ENCODE data around the gene ATAD3C.
A peak's percentile ranks its signal among the peaks of the same experiment; 100 is the strongest.
"Not testable (repeated sequence)": the region's sequence is repeated elsewhere in the genome, so short reads cannot be mapped to it uniquely, and the experiment has no call there.

The ATAD3C gene

GRCh38 chr1:1479547-1480487 is 30.3 kb downstream of the ATAD3C start:
- no peak for DNase-seq

GRCh38 chr1:1480488-1480867 is 31.0 kb downstream of the ATAD3C start:
- DNase-seq, result not testable (repeated sequence)

GRCh38 chr1:1481811-1482210 is 32.3 kb downstream of the ATAD3C start:
- not testable (repeated sequence) for DNase-seq

GRCh38 chr1:1482856-1483255 is 33.4 kb downstream of the ATAD3C start:
- peak; percentile 17 to 49 (median 26) for DNase-seq

GRCh38 chr1:1483714-1484113 is 34.2 kb downstream of the ATAD3C start:
- DNase-seq, result no peak

GRCh38 chr1:1484976-1485750 is 35.7 kb downstream of the ATAD3C start:
- not testable (repeated sequence) for DNase-seq

- not testable (repeated sequence) for DNase-seq
These were observed 36.3 kb downstream of the ATAD3C start for GRCh38 chr1:1485755-1486317.

- no peak for DNase-seq
These were observed 38.2 kb downstream of the ATAD3C start for GRCh38 chr1:1487701-1488100.

- DNase-seq, result no peak
These were observed 39.7 kb downstream of the ATAD3C start for GRCh38 chr1:1489231-1489630.

- no peak for DNase-seq
These were observed 40.4 kb downstream of the ATAD3C start for GRCh38 chr1:1489861-1490260.

GRCh38 chr1:1490633-1491230 is 41.2 kb downstream of the ATAD3C start:
- DNase-seq, result no peak

GRCh38 chr1:1491601-1492000 is 42.1 kb downstream of the ATAD3C start:
- no peak for DNase-seq

- not testable (repeated sequence) for DNase-seq
These were observed 44.8 kb downstream of the ATAD3C start for GRCh38 chr1:1494311-1494710.

GRCh38 chr1:1495461-1495975 is 46.0 kb downstream of the ATAD3C start:
- DNase-seq, result not testable (repeated sequence)

GRCh38 chr1:1504777-1505365 is 55.4 kb downstream of the ATAD3C start:
- peak; percentile 51 to 71 (median 58) for DNase-seq

GRCh38 chr1:1505366-1505798 is 55.9 kb downstream of the ATAD3C start:
- DNase-seq, result peak; percentile 45 to 54 (median 50)

GRCh38 chr1:1505801-1506200 is 56.3 kb downstream of the ATAD3C start:
- not testable (repeated sequence) for DNase-seq

GRCh38 chr1:1507305-1507704 is 57.8 kb downstream of the ATAD3C start:
- DNase-seq, result no peak

GRCh38 chr1:1508775-1509464 is 59.4 kb downstream of the ATAD3C start:
- DNase-seq, result not testable (repeated sequence)

- DNase-seq, result not testable (repeated sequence)
These were observed 60.0 kb downstream of the ATAD3C start for GRCh38 chr1:1509465-1509850.

GRCh38 chr1:1510912-1511532 is 61.5 kb downstream of the ATAD3C start:
- peak in 2 of 3 donors; percentile 4 to 48 for DNase-seq
